Endothelial cell (in vitro differentiated cells): Measurements from ENCODE around the gene CPD. TPM values are rescaled to one million over a fixed set of nuclear protein-coding genes. Genes with fewer than 3 reads are reported as not detected.

Source experiments
- DNase-seq: peaks from one replicate; pipeline ENCODE4 v3.0.0; 2021; ENCODE audit warnings: low spot score
- H3K27ac Mint-ChIP-seq: one replicate; pipeline ENCODE4 v1.8.0; 2021; ENCODE audit warnings: mixed read lengths, inconsistent platforms; ENCODE audit not compliant: unreplicated experiment
- H3K27me3 Mint-ChIP-seq: one replicate; pipeline ENCODE4 v1.8.0; 2021; ENCODE audit warnings: mild to moderate bottlenecking, moderate library complexity, mixed read lengths, inconsistent platforms; ENCODE audit not compliant: unreplicated experiment
- H3K36me3 Mint-ChIP-seq: one replicate; pipeline ENCODE4 v1.8.0; 2021; ENCODE audit warnings: mild to moderate bottlenecking, low read depth, mixed read lengths, inconsistent platforms; ENCODE audit not compliant: unreplicated experiment
- H3K4me1 Mint-ChIP-seq: one replicate; pipeline ENCODE4 v1.8.0; 2021; ENCODE audit warnings: mild to moderate bottlenecking, mixed read lengths, inconsistent platforms; ENCODE audit not compliant: unreplicated experiment
- H3K4me3 Mint-ChIP-seq: one replicate; pipeline ENCODE4 v1.8.0; 2021; ENCODE audit warnings: mild to moderate bottlenecking, mixed read lengths, inconsistent platforms; ENCODE audit not compliant: unreplicated experiment
- H3K9me3 Mint-ChIP-seq: one replicate; pipeline ENCODE4 v1.8.0; 2021; ENCODE audit warnings: mixed read lengths, inconsistent platforms; ENCODE audit not compliant: unreplicated experiment
- total RNA-seq: library from RNA; stranded (reverse); fragmentation: NEBNext Ultra II Directional; extraction: Animal tissue kit (Norgen Biotek cat#: 25700); gene quantifications from one replicate; pipeline ENCODE4 v1.2.1, GENCODE V29; 2021; ENCODE audit not compliant: unreplicated experiment
- TF ChIP-seq, protein P1 (sequence below): fragments of 200-600 bp; sonication (generic); IDR thresholded peaks from one replicate; pipeline ENCODE4 v1.5.0; 2021; ENCODE audit warnings: antibody characterized with exemption; ENCODE audit not compliant: unreplicated experiment

The CPD gene
- total RNA-seq, 1 donor from 2014 or later: 119 TPM

- H3K4me1 Mint-ChIP-seq: no peaks in the 10 kb centered on the region
- no peaks in the 10 kb centered on the region for H3K9me3 Mint-ChIP-seq
- H3K27me3 Mint-ChIP-seq: peaks cover 2% of the 10 kb centered on the region
- TF ChIP-seq, protein P1, sequence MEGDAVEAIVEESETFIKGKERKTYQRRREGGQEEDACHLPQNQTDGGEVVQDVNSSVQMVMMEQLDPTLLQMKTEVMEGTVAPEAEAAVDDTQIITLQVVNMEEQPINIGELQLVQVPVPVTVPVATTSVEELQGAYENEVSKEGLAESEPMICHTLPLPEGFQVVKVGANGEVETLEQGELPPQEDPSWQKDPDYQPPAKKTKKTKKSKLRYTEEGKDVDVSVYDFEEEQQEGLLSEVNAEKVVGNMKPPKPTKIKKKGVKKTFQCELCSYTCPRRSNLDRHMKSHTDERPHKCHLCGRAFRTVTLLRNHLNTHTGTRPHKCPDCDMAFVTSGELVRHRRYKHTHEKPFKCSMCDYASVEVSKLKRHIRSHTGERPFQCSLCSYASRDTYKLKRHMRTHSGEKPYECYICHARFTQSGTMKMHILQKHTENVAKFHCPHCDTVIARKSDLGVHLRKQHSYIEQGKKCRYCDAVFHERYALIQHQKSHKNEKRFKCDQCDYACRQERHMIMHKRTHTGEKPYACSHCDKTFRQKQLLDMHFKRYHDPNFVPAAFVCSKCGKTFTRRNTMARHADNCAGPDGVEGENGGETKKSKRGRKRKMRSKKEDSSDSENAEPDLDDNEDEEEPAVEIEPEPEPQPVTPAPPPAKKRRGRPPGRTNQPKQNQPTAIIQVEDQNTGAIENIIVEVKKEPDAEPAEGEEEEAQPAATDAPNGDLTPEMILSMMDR: no peak
- H3K36me3 Mint-ChIP-seq: peaks cover 13% of the 10 kb centered on the region
- H3K27ac Mint-ChIP-seq: no peak overlapping the region
- H3K4me3 Mint-ChIP-seq: no peak overlapping the region
- no peak for DNase-seq
Observed at GRCh38 chr17:30421592-30421991, 42.9 kb downstream of the CPD start.

DNA sequence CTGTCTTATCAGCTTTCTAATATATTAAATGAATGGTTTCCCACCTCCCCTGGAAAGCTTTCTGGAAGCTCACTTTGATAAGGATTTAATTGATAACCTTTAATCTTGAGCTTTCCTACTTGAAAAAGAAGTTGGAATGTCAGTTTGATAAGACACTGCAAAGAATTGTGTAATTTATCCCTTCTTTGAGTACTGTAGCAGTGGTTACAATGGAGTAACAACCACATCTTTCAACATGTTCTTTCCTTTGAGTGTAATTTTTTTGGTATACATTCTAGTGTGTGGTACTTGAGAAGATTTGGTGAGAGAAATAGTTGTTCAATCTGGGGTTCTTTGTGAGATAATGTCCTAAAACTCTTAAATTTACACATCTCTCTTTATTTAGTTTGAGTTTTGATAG is 43.4 kb downstream of the CPD start:
- Mint-ChIP-seq H3K4me1 (no peaks in the 10 kb centered on the region), H3K27me3 (peaks cover 2% of the 10 kb centered on the region), H3K36me3 (peaks cover 13% of the 10 kb centered on the region), H3K27ac (no peak overlapping the region), H3K4me3 (no peak overlapping the region), H3K9me3 (no peaks in the 10 kb centered on the region)
- TF ChIP-seq, protein P1: no peak
- DNase-seq: no peak

GRCh38 chr17:30424471-30424870 is 45.7 kb downstream of the CPD start:
- Mint-ChIP-seq H3K27me3 (peaks cover 4% of the 10 kb centered on the region), H3K36me3 (peaks cover 22% of the 10 kb centered on the region)

GRCh38 chr17:30426292-30426691 is 47.6 kb downstream of the CPD start:
- no peak for DNase-seq
- Mint-ChIP-seq H3K4me3 (no peak overlapping the region), H3K9me3 (no peaks in the 10 kb centered on the region), H3K36me3 (peaks cover 27% of the 10 kb centered on the region), H3K27me3 (peaks cover 4% of the 10 kb centered on the region), H3K27ac (no peak overlapping the region), H3K4me1 (no peaks in the 10 kb centered on the region)
- TF ChIP-seq, protein P1: no peak

More at GRCh38 chr17:30424471-30424870, 45.7 kb downstream of the CPD start:
- H3K9me3 Mint-ChIP-seq: no peaks in the 10 kb centered on the region
- peak overlapping the region; percentile 27 for H3K4me3 Mint-ChIP-seq
- no peak for DNase-seq
- TF ChIP-seq, protein P1: no peak
- H3K27ac Mint-ChIP-seq: no peak overlapping the region
- H3K4me1 Mint-ChIP-seq: no peaks in the 10 kb centered on the region

- Mint-ChIP-seq H3K27me3 (peaks cover 4% of the 10 kb centered on the region), H3K9me3 (no peaks in the 10 kb centered on the region), H3K4me1 (no peaks in the 10 kb centered on the region), H3K27ac (no peak overlapping the region), H3K4me3 (no peak overlapping the region), H3K36me3 (peaks cover 27% of the 10 kb centered on the region)
- no peak for DNase-seq
- TF ChIP-seq, protein P1: no peak
Observed at GRCh38 chr17:30427611-30428010, 48.9 kb downstream of the CPD start.
